Psoas muscle (tissue), 8 donors: ENCODE results near the gene BHLHA15. TPM values are rescaled to one million over a fixed set of nuclear protein-coding genes. Genes with fewer than 3 reads are reported as not detected.

ENCODE experiments used
- ATAC-seq, 4 donors: fragments of 200-7000 bp; cut with Tn5 transposase; one replicate each; pipeline ENCODE4 v1.9.1; 2020; ENCODE audit warnings: moderate library complexity in 3 of 4, mild to moderate bottlenecking in 2 of 4
- DNase-seq, 2 donors: peaks; one replicate each; pipeline ENCODE4 v3.0.0-alpha.2; 2020
- H3K27ac ChIP-seq: fragments of 200-600 bp; one replicate; pipeline ENCODE4 v1.8.0; 2022
- H3K27me3 ChIP-seq, 3 donors: fragments of 200-600 bp in 1 of 3; one replicate each; pipeline versions ENCODE4 v1.6.1 to v1.8.0; 2013 to 2022; ENCODE audit warnings: low read length in 2 of 3, mild to moderate bottlenecking in 2 of 3, moderate library complexity in 1 of 3; ENCODE audit not compliant: insufficient read depth in 3 of 3
- H3K36me3 ChIP-seq, 2 donors: fragments of 200-600 bp in 1 of 2; one replicate each; pipeline versions ENCODE4 v1.6.1 to v1.8.0; 2013 to 2022; ENCODE audit warnings: low read depth in 1 of 2, mild to moderate bottlenecking in 1 of 2, moderate library complexity in 1 of 2; ENCODE audit not compliant: insufficient read depth in 1 of 2
- H3K4me1 ChIP-seq: fragments of 200-600 bp; one replicate; pipeline ENCODE4 v1.8.0; 2022
- H3K4me3 ChIP-seq: fragments of 200-600 bp; one replicate; pipeline ENCODE4 v1.8.0; 2022; ENCODE audit warnings: mild to moderate bottlenecking
- H3K9me3 ChIP-seq: fragments of 200-600 bp; one replicate; pipeline ENCODE4 v1.8.0; 2022
- WGBS, 3 donors: extraction: QIAGEN DNeasy Blood & Tissue Kit; methylation state at CpG; one replicate each; pipeline versions ENCODE4 v1.1.6 to v1.1.7; 2013; 5-methylcytosine and 5-hydroxymethylcytosine counted together
- intact Hi-C, 2 donors: fragments of 100-400 bp; cut with DNase I; formaldehyde crosslinking; loops; one replicate each; pipeline versions ENCODE4 v1.11.0 to v1.14.2; 2022
- polyA plus RNA-seq, 3 donors: library from polyadenylated mRNA; stranded (reverse); fragments of 200-250 nt; gene quantifications; one replicate each; pipeline ENCODE4 v1.2.3, GENCODE V29; 2013
- total RNA-seq, 4 donors: library from RNA; stranded (reverse); fragmentation: NEBNext Ultra II Directional in 2 of 4; extraction: Animal tissue kit (Norgen Biotek cat#: 25700) in 2 of 4; gene quantifications; one replicate each; pipeline versions ENCODE4 v1.2.1 to v1.2.4, GENCODE V29; 2021 to 2023
- TF ChIP-seq, protein P1 (sequence below): fragments of 200-600 bp; IDR thresholded peaks from one replicate; pipeline ENCODE4 v1.8.0; 2022; ENCODE audit warnings: antibody characterized with exemption
- donor health status: healthy with polysubstance abuse.
- donor health status: DM: no; HTN: no; CAD: no; lungs with moderate emphysema.
- donor health status: Bipolar disorder and iron deficiency.
- donor health status: healthy.
- donor health status: DM: yes; HTN: yes; CAD: no.
- donor health status: DM: no; HTN: no; CAD: no.
- donor health status: DM: no; HTN: no; CAD: no.
- donor health status: DM: yes; HTN: yes; CAD: no.

The BHLHA15 gene
- total and polyA plus RNA-seq, 7 donors = not detected

DNA sequence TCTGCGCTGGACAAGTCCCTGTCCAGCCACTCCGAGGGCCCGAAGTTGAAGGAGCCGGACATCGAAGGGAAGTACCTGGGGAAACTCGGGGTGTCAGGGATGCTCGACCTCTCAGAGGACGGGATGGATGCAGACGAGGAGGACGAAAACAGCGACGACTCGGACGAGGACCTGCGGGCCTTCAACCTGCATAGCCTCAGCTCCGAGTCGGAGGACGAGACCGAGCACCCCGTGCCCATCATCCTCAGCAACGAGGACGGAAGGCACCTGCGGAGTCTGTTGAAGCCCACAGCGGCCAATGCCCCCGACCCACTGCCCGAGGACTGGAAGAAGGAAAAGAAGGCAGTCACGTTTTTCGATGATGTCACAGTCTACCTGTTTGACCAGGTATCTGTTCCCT, 17.1 kb upstream of the BHLHA15 start:
- H3K9me3 ChIP-seq = no peaks in the 10 kb centered on the region
- WGBS, 3 donors = 96 to 98% (median 97%) methylated on average over 28 of the region's 28 CpGs
- DNase-seq (peak in 1 of 2 donors; percentile 39), ATAC-seq (no peak)
- no peak overlapping the region for H3K4me3 ChIP-seq
- no peak overlapping the region for H3K27ac ChIP-seq
- TF ChIP-seq, protein P1, sequence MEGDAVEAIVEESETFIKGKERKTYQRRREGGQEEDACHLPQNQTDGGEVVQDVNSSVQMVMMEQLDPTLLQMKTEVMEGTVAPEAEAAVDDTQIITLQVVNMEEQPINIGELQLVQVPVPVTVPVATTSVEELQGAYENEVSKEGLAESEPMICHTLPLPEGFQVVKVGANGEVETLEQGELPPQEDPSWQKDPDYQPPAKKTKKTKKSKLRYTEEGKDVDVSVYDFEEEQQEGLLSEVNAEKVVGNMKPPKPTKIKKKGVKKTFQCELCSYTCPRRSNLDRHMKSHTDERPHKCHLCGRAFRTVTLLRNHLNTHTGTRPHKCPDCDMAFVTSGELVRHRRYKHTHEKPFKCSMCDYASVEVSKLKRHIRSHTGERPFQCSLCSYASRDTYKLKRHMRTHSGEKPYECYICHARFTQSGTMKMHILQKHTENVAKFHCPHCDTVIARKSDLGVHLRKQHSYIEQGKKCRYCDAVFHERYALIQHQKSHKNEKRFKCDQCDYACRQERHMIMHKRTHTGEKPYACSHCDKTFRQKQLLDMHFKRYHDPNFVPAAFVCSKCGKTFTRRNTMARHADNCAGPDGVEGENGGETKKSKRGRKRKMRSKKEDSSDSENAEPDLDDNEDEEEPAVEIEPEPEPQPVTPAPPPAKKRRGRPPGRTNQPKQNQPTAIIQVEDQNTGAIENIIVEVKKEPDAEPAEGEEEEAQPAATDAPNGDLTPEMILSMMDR = no peak
- no peaks in the 10 kb centered on the region for H3K27me3 ChIP-seq
- peaks cover 0 to 69% of the 10 kb centered on the region in 2 donors for H3K36me3 ChIP-seq
- no peaks in the 10 kb centered on the region for H3K4me1 ChIP-seq
- intact Hi-C loops = no loop called here

DNA sequence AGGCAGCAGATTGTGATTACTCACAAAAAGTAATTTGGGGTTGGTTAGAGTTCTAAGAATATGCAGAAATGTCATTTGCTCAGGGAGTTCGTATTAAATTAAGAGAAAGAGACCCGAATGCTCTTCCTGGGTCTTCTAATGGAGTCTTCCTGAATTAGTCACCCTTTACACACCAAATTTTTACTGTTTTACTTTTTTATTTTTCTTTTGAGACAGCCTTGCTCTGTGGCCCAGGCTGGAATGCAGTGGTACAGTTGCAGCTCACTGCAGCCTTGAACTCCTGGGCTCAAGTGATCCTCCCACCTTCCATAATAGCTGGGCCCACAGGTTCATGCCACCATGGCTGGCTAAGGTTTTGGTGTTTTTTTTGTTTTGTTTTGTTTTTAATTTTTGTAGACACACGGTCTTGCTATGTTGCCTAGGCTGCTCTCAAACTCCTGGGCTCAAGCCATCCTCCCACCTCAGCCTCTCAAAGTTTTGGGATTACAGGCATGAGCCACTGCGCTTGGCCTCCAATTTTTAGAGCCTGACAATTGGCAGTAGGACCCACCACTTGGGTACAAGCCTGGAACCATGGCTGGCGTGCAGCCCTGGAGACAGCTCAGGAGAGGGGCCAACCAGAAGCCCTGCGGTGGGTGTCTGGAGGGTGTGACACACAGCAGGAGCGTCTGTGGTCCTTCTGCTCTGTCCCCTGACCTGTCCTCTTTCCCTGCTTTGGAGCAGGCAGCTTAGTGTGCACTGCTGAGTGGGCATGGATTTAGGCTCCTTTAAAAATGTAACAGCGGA, 16.4 kb upstream of the BHLHA15 start:
- Histone ChIP-seq H3K27me3 (no peaks in the 10 kb centered on the region), H3K4me1 (no peaks in the 10 kb centered on the region), H3K4me3 (no peak overlapping the region), H3K36me3 (peaks cover 0 to 75% of the 10 kb centered on the region in 2 donors), H3K27ac (no peak overlapping the region), H3K9me3 (no peaks in the 10 kb centered on the region)
- ATAC-seq (no peak), DNase-seq (no peak)
- TF ChIP-seq, protein P1 = no peak
- WGBS, 3 donors = 85 to 93% (median 88%) methylated on average over 8 of the region's 8 CpGs
- intact Hi-C loops = no loop called here

DNA sequence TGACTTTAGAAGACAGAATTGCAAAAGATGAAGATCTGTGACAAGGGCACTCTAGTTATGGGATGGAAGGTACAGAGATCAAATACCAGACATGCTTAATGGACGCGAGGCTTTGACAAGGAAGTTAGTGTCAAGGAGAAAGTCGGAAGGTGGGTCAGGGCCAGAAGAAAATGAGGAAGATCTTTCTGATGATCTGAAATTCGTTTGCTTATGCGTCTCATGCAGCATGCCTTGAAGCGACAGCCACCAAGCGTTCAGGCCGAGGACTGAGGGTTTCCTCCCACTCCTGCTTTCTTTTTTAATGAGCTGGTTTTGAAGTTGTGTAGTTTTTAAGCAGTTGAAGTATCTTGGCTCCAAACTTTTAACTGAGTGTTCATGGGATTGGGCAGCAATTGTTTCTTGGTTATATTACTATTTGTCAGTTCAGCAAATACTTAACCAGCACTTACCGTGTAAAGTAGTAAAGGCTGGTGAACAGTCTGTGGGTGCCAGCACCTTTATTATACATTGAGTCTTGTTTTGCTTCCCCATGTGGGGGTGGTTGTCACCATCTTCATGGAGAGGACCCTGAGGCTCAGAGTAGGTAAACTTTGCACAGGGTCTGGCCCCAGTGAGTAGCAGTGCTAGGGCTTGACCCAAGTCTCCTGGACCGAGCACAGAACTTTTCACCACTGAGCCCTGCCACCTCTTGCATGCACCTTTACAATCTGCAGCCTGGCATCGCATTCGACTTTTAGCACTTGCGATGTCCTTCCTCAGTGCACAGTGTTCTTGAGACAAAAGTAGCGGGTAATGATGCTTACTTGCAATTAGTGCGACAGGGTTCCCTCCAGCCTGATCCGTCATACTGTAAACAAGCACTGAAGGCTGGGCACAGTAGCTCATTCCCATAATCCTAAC, 14.3 kb upstream of the BHLHA15 start:
- TF ChIP-seq, protein P1 = no peak
- Histone ChIP-seq H3K4me1 (no peaks in the 10 kb centered on the region), H3K36me3 (peaks cover 0 to 60% of the 10 kb centered on the region in 2 donors), H3K4me3 (no peak overlapping the region), H3K27ac (no peak overlapping the region), H3K9me3 (no peaks in the 10 kb centered on the region), H3K27me3 (no peaks in the 10 kb centered on the region)
- DNase-seq = no peak
- ATAC-seq = no peak
- intact Hi-C loops = no loop called here
- 87 to 95% (median 95%) methylated on average over 16 of the region's 16 CpGs for WGBS, 3 donors

DNA sequence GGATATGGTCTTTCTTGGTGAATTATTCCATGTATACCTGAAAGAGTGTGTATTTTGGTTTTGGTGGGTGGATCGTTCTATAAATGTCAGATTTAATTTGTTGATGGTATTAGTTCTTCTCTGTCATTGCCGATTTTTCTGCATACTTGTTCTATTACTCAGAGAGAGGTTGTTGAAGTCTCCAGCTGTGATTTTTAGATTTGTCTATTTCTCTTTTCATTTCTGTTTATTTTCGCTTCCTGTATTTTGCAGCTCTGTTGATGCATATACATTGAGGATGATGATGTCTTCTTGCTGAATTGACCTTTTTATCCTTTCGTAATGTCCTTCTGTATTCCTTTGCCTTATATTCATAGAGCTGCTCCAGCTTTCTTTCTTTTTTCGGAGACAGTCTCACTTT, 12.1 kb upstream of the BHLHA15 start:
- TF ChIP-seq, protein P1 = no peak
- Histone ChIP-seq H3K4me1 (no peaks in the 10 kb centered on the region), H3K27me3 (no peaks in the 10 kb centered on the region), H3K36me3 (peaks cover 0 to 46% of the 10 kb centered on the region in 2 donors), H3K9me3 (no peaks in the 10 kb centered on the region), H3K27ac (no peak overlapping the region), H3K4me3 (no peak overlapping the region)
- WGBS, 3 donors = 93 to 97% (median 94%) methylated on average over 5 of the region's 5 CpGs
- ATAC-seq (no peak), DNase-seq (no peak)
- intact Hi-C loops = no loop called here
